MM.1S (cell line): ENCODE results near the gene RNF180.

ENCODE experiments used
- EZH2 ChIP-seq: fragments of 300-600 bp; sonication (generic); optimal IDR thresholded peaks from 2 replicates; pipeline ENCODE3; 2017; ENCODE audit warnings: low read depth, mild to moderate bottlenecking, antibody characterized with exemption, low read length, mixed read lengths
- EZH2phosphoT487 ChIP-seq: fragments of 300-600 bp; sonication (generic); IDR thresholded peaks from 2 replicates; pipeline ENCODE4 v1.6.1; 2018; ENCODE audit warnings: antibody characterized with exemption, low read length
- TF ChIP-seq, protein P1 (sequence below): fragments of 300-600 bp; sonication (generic); IDR thresholded peaks from 2 replicates; pipeline ENCODE4 v1.5.1; 2016; ENCODE audit warnings: antibody characterized with exemption, low read length, mixed read lengths

DNA sequence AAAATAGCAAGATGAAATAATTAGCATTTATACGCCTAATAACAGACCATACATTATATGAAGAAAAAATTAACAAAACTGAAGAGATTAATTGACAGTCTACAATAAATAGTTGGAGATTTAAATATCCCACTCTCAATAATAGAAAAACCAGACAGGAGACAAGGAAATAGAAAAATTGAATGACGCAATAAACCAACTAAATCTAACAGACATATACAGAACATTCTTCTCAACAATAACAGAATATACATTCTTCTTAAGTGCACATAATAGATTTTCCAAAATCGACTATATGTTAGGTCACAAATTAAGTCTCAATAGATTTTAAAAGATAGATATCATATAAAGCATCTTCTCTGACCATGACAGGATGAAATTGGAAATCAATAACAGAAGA, 25.6 kb upstream of the RNF180 start:
- TF ChIP-seq, protein P1, sequence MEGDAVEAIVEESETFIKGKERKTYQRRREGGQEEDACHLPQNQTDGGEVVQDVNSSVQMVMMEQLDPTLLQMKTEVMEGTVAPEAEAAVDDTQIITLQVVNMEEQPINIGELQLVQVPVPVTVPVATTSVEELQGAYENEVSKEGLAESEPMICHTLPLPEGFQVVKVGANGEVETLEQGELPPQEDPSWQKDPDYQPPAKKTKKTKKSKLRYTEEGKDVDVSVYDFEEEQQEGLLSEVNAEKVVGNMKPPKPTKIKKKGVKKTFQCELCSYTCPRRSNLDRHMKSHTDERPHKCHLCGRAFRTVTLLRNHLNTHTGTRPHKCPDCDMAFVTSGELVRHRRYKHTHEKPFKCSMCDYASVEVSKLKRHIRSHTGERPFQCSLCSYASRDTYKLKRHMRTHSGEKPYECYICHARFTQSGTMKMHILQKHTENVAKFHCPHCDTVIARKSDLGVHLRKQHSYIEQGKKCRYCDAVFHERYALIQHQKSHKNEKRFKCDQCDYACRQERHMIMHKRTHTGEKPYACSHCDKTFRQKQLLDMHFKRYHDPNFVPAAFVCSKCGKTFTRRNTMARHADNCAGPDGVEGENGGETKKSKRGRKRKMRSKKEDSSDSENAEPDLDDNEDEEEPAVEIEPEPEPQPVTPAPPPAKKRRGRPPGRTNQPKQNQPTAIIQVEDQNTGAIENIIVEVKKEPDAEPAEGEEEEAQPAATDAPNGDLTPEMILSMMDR: no peak
- TF ChIP-seq EZH2phosphoT487 (no peak), EZH2 (no peak)
